ENCODE results near the gene SYNDIG1. TPM values are rescaled to one million over a fixed set of nuclear protein-coding genes. Genes with fewer than 3 reads are reported as not detected.

Gene SYNDIG1
- total RNA-seq, 8 experiments from 2014 or later = 5.0 to 64.6 (median 11.3) TPM

- Histone ChIP-seq H3K27ac (no peak overlapping the region), H3K4me1 (replicated peaks in 1 of 2) (peaks cover 0 to 7% of the 10 kb centered on the region in 2 donors), H3K4me3 (no peak overlapping the region)
- no peak for ATAC-seq (replicated peaks in 6 of 8)
- WGBS, 10 experiments = 42 to 100% (median 77%) methylated on average over 1 to 3 of the region's 5 CpGs; no CpG with 5 or more reads in 2 of the 10 experiments
- in situ Hi-C loops (cut with MboI; ENCODE audit: low pct_unique_long_range_greater_than_20kb in 2 of 9, low sequenced_read_pairs in 9 of 9, unreplicated experiment in 9 of 9) = no loop called here
Measured at GRCh38 chr20:24572862-24573261, 103.4 kb downstream of the SYNDIG1 start.

GRCh38 chr20:24573557-24573956, 104.1 kb downstream of the SYNDIG1 start:
- Histone ChIP-seq H3K4me1 (replicated peaks in 1 of 2) (peaks cover 4 to 7% of the 10 kb centered on the region in 2 donors), H3K27ac (no peak overlapping the region), H3K4me3 (no peak overlapping the region)
- 80 to 100% (median 92%) methylated on average over 1 to 5 of the region's 6 CpGs; no CpG with 5 or more reads in 1 of the 10 experiments for WGBS, 10 experiments
- no peak for ATAC-seq (replicated peaks in 6 of 8)
- in situ Hi-C loops (cut with MboI; ENCODE audit: low pct_unique_long_range_greater_than_20kb in 2 of 9, low sequenced_read_pairs in 9 of 9, unreplicated experiment in 9 of 9) = no loop called here

GRCh38 chr20:24574307-24574706, 104.9 kb downstream of the SYNDIG1 start:
- WGBS, 10 experiments = 40 to 93% (median 79%) methylated on average over 1 to 2 of the region's 2 CpGs; no CpG with 5 or more reads in 4 of the 10 experiments
- Histone ChIP-seq H3K4me3 (no peak overlapping the region), H3K4me1 (replicated peaks in 1 of 2) (peaks cover 11 to 12% of the 10 kb centered on the region in 2 donors), H3K27ac (no peak overlapping the region)
- ATAC-seq (replicated peaks in 6 of 8) = no peak
- in situ Hi-C loops (cut with MboI; ENCODE audit: low pct_unique_long_range_greater_than_20kb in 2 of 9, low sequenced_read_pairs in 9 of 9, unreplicated experiment in 9 of 9) = no loop called here

- H3K27ac ChIP-seq = no peak overlapping the region
- 0 to 94% (median 64%) methylated on average over 1 to 4 of the region's 5 CpGs; no CpG with 5 or more reads in 2 of the 10 experiments for WGBS, 10 experiments
- peak in 1 of 8 experiments; percentile 88 for ATAC-seq (replicated peaks in 6 of 8)
- H3K4me3 ChIP-seq = no peak overlapping the region
- in situ Hi-C loops (cut with MboI; ENCODE audit: low pct_unique_long_range_greater_than_20kb in 2 of 9, low sequenced_read_pairs in 9 of 9, unreplicated experiment in 9 of 9) = loop anchor here in 1 of 9 experiments (25.0 kb wide), 1 partner anchor 113 kb away; no protein-coding TSS in a partner anchor
- peaks cover 11 to 14% of the 10 kb centered on the region in 2 donors for H3K4me1 ChIP-seq (replicated peaks in 1 of 2)
Measured at GRCh38 chr20:24574797-24575196, 105.4 kb downstream of the SYNDIG1 start.

GRCh38 chr20:24575811-24576210, 106.4 kb downstream of the SYNDIG1 start:
- ATAC-seq (replicated peaks in 6 of 8) = no peak
- Histone ChIP-seq H3K4me3 (no peak overlapping the region), H3K4me1 (replicated peaks in 1 of 2) (peaks cover 11 to 14% of the 10 kb centered on the region in 2 donors), H3K27ac (no peak overlapping the region)
- 46 to 100% (median 83%) methylated on average over 1 to 4 of the region's 4 CpGs; no CpG with 5 or more reads in 4 of the 10 experiments for WGBS, 10 experiments
- in situ Hi-C loops (cut with MboI; ENCODE audit: low pct_unique_long_range_greater_than_20kb in 2 of 9, low sequenced_read_pairs in 9 of 9, unreplicated experiment in 9 of 9) = loop anchor here in 1 of 9 experiments (25.0 kb wide), 1 partner anchor 111 kb away; no protein-coding TSS in a partner anchor

GRCh38 chr20:24576447-24576846, 107.0 kb downstream of the SYNDIG1 start:
- in situ Hi-C loops (cut with MboI; ENCODE audit: low pct_unique_long_range_greater_than_20kb in 2 of 9, low sequenced_read_pairs in 9 of 9, unreplicated experiment in 9 of 9) = loop anchor here in 1 of 9 experiments (25.0 kb wide), 1 partner anchor 111 kb away; no protein-coding TSS in a partner anchor
- H3K27ac ChIP-seq = no peak overlapping the region
- no peak for ATAC-seq (replicated peaks in 6 of 8)
- whole genome bisulfite sequencing, 10 experiments = 40 to 100% (median 100%) methylated on average over 1 to 2 of the region's 11 CpGs; no CpG with 5 or more reads in 7 of the 10 experiments
- no peak overlapping the region for H3K4me3 ChIP-seq
- H3K4me1 ChIP-seq (replicated peaks in 1 of 2) = peaks cover 11 to 14% of the 10 kb centered on the region in 2 donors

- Histone ChIP-seq H3K27ac (no peak overlapping the region), H3K4me1 (replicated peaks in 1 of 2) (peaks cover 11 to 14% of the 10 kb centered on the region in 2 donors), H3K4me3 (no peak overlapping the region)
- in situ Hi-C loops (cut with MboI; ENCODE audit: low pct_unique_long_range_greater_than_20kb in 2 of 9, low sequenced_read_pairs in 9 of 9, unreplicated experiment in 9 of 9) = loop anchor here in 1 of 9 experiments (25.0 kb wide), 1 partner anchor 110 kb away; no protein-coding TSS in a partner anchor
- 90 to 100% methylated on average over 2 of the region's 10 CpGs; no CpG with 5 or more reads in 8 of the 10 experiments for WGBS, 10 experiments
- no peak for ATAC-seq (replicated peaks in 6 of 8)
Measured at GRCh38 chr20:24577271-24577909, 108.0 kb downstream of the SYNDIG1 start.

GRCh38 chr20:24578567-24579415, 109.4 kb downstream of the SYNDIG1 start:
- Histone ChIP-seq H3K27ac (no peak overlapping the region), H3K4me1 (replicated peaks in 1 of 2) (peaks cover 11 to 14% of the 10 kb centered on the region in 2 donors), H3K4me3 (no peak overlapping the region)
- ATAC-seq (replicated peaks in 6 of 8) = peak in 3 of 8 experiments; percentile 68 to 87 (median 84)
- in situ Hi-C loops (cut with MboI; ENCODE audit: low pct_unique_long_range_greater_than_20kb in 2 of 9, low sequenced_read_pairs in 9 of 9, unreplicated experiment in 9 of 9) = loop anchor here in 1 of 9 experiments (25.0 kb wide), 1 partner anchor 109 kb away; no protein-coding TSS in a partner anchor
- WGBS, 10 experiments = 32 to 80% (median 65%) methylated on average over 1 to 15 of the region's 19 CpGs

- in situ Hi-C loops (cut with MboI; ENCODE audit: low pct_unique_long_range_greater_than_20kb in 2 of 9, low sequenced_read_pairs in 9 of 9, unreplicated experiment in 9 of 9) = loop anchor here in 1 of 9 experiments (25.0 kb wide), 1 partner anchor 108 kb away; no protein-coding TSS in a partner anchor
- H3K4me1 ChIP-seq (replicated peaks in 1 of 2) = peaks cover 11 to 14% of the 10 kb centered on the region in 2 donors
- H3K27ac ChIP-seq = no peak overlapping the region
- 63 to 100% (median 86%) methylated on average over 4 to 8 of the region's 10 CpGs; no CpG with 5 or more reads in 4 of the 10 experiments for WGBS, 10 experiments
- no peak overlapping the region for H3K4me3 ChIP-seq
- no peak for ATAC-seq (replicated peaks in 6 of 8)
Measured at GRCh38 chr20:24579475-24579874, 110.0 kb downstream of the SYNDIG1 start.

GRCh38 chr20:24580006-24580405, 110.6 kb downstream of the SYNDIG1 start:
- in situ Hi-C loops (cut with MboI; ENCODE audit: low pct_unique_long_range_greater_than_20kb in 2 of 9, low sequenced_read_pairs in 9 of 9, unreplicated experiment in 9 of 9) = loop anchor here in 1 of 9 experiments (25.0 kb wide), 1 partner anchor 107 kb away; no protein-coding TSS in a partner anchor
- H3K4me3 ChIP-seq = no peak overlapping the region
- 30 to 100% (median 83%) methylated on average over 1 to 5 of the region's 8 CpGs; no CpG with 5 or more reads in 2 of the 10 experiments for WGBS, 10 experiments
- ATAC-seq (replicated peaks in 6 of 8) = peak in 1 of 8 experiments; percentile 27
- H3K4me1 ChIP-seq (replicated peaks in 1 of 2) = peaks cover 11% of the 10 kb centered on the region in 2 donors
- no peak overlapping the region for H3K27ac ChIP-seq

- WGBS, 10 experiments = 60 to 100% (median 92%) methylated on average over 2 to 7 of the region's 10 CpGs; no CpG with 5 or more reads in 5 of the 10 experiments
- Histone ChIP-seq H3K4me3 (no peak overlapping the region), H3K4me1 (replicated peaks in 1 of 2) (peaks cover 9 to 11% of the 10 kb centered on the region in 2 donors), H3K27ac (no peak overlapping the region)
- ATAC-seq (replicated peaks in 6 of 8) = no peak
- in situ Hi-C loops (cut with MboI; ENCODE audit: low pct_unique_long_range_greater_than_20kb in 2 of 9, low sequenced_read_pairs in 9 of 9, unreplicated experiment in 9 of 9) = loop anchor here in 1 of 9 experiments (25.0 kb wide), 1 partner anchor 106 kb away; no protein-coding TSS in a partner anchor
Measured at GRCh38 chr20:24580855-24581254, 111.4 kb downstream of the SYNDIG1 start.

- in situ Hi-C loops (cut with MboI; ENCODE audit: low pct_unique_long_range_greater_than_20kb in 2 of 9, low sequenced_read_pairs in 9 of 9, unreplicated experiment in 9 of 9) = loop anchor here in 1 of 9 experiments (25.0 kb wide), 1 partner anchor 106 kb away; no protein-coding TSS in a partner anchor
- Histone ChIP-seq H3K27ac (no peak overlapping the region), H3K4me3 (no peak overlapping the region), H3K4me1 (replicated peaks in 1 of 2) (peaks cover 9 to 11% of the 10 kb centered on the region in 2 donors)
- 40 to 100% (median 80%) methylated on average over 1 to 4 of the region's 13 CpGs; no CpG with 5 or more reads in 3 of the 10 experiments for WGBS, 10 experiments
- ATAC-seq (replicated peaks in 6 of 8) = no peak
Measured at GRCh38 chr20:24581443-24582170, 112.2 kb downstream of the SYNDIG1 start.
